HUES64 (cell line): ENCODE measurements around the gene APMAP.
"Not testable (repeated sequence)": the region's sequence is repeated elsewhere in the genome, so short reads cannot be mapped to it uniquely, and the experiment has no call there.

ENCODE experiments used
- H3K27ac ChIP-seq: 2 replicates; pipeline ENCODE4 v1.7.0; 2013; ENCODE audit warnings: low read depth, low read length, inconsistent platforms
- H3K27me3 ChIP-seq: 2 replicates; pipeline ENCODE4 v1.6.1; 2013; ENCODE audit warnings: mild to moderate bottlenecking, low read length; ENCODE audit not compliant: insufficient read depth
- H3K36me3 ChIP-seq: 2 replicates; pipeline ENCODE4 v1.6.1; 2013; ENCODE audit warnings: mild to moderate bottlenecking, low read length; ENCODE audit not compliant: insufficient read depth
- H3K4me1 ChIP-seq: 2 replicates; pipeline ENCODE4 v1.6.1; 2013; ENCODE audit warnings: mild to moderate bottlenecking, low read length, moderate library complexity; ENCODE audit not compliant: insufficient read depth
- H3K4me3 ChIP-seq: 2 replicates; pipeline ENCODE4 v1.5.1; 2013; ENCODE audit warnings: mild to moderate bottlenecking, low read length, moderate library complexity
- H3K9ac ChIP-seq: 2 replicates; pipeline ENCODE4 v1.6.1; 2013; ENCODE audit warnings: mild to moderate bottlenecking, low read depth, low read length
- H3K9me3 ChIP-seq: 2 replicates; pipeline ENCODE4 v1.6.1; 2013; ENCODE audit warnings: low read depth, low read length; ENCODE audit not compliant: insufficient read depth
- WGBS: fragments of 150-250, 120-280 bp; methylation state at CpG from one replicate; pipeline ENCODE4 v1.1.7; 2013; ENCODE audit warnings: missing lambda C conversion rate; 5-methylcytosine and 5-hydroxymethylcytosine counted together

Gene APMAP

DNA sequence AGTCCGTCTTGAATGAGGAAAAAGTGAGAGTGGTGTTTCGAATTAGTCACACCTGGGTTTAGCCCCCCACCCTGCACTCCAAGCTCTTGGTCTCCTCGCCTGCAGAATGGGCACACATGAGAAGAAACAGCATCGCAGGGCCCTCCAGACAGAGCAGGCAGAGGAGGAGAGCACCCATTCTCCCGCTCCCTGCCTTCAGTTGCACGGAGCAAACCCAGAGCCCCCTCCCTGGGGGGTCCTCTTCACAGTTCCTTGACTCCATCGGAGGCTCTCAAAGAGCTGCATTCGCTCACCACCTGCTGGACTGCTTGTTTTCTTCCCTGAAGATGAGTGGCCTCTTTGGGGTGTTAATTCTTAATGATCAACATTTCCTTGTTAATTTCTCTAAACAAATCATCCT, 38.4 kb downstream of the APMAP start:
- peaks cover 5% of the 10 kb centered on the region; the same call in 1 of the 2 replicates for H3K4me1 ChIP-seq
- WGBS = 72% methylated on average over 8 of the region's 8 CpGs
- H3K9ac ChIP-seq = no peak overlapping the region
- H3K9me3 ChIP-seq = no peaks in the 10 kb centered on the region
- no peak overlapping the region for H3K4me3 ChIP-seq
- peaks cover 14% of the 10 kb centered on the region; the same call in 1 of the 2 replicates for H3K36me3 ChIP-seq
- H3K27me3 ChIP-seq = no peaks in the 10 kb centered on the region
- H3K27ac ChIP-seq = no peak overlapping the region

GRCh38 chr20:24953621-24954133, 38.9 kb downstream of the APMAP start:
- Histone ChIP-seq H3K9me3 (no peaks in the 10 kb centered on the region), H3K27ac (no peak overlapping the region), H3K9ac (no peak overlapping the region), H3K27me3 (no peaks in the 10 kb centered on the region), H3K4me3 (no peak overlapping the region), H3K4me1 (peaks cover 5% of the 10 kb centered on the region; the same call in 1 of the 2 replicates), H3K36me3 (peaks cover 9% of the 10 kb centered on the region; the same call in 1 of the 2 replicates)
- 89% methylated on average over 16 of the region's 16 CpGs for WGBS

GRCh38 chr20:24953209-24953575, 39.4 kb downstream of the APMAP start:
- Histone ChIP-seq H3K4me1 (peaks cover 5% of the 10 kb centered on the region; the same call in 1 of the 2 replicates), H3K9ac (no peak overlapping the region), H3K36me3 (peaks cover 5% of the 10 kb centered on the region; the same call in 1 of the 2 replicates), H3K27me3 (no peaks in the 10 kb centered on the region), H3K9me3 (no peaks in the 10 kb centered on the region), H3K27ac (no peak overlapping the region), H3K4me3 (no peak overlapping the region)
- WGBS = 93% methylated on average over 8 of the region's 8 CpGs

- no peak overlapping the region for H3K27ac ChIP-seq
- H3K27me3 ChIP-seq = no peaks in the 10 kb centered on the region
- H3K9ac ChIP-seq = no peak overlapping the region
- no peak overlapping the region for H3K4me3 ChIP-seq
- H3K36me3 ChIP-seq = no peaks in the 10 kb centered on the region
- WGBS = 91% methylated on average over 12 of the region's 12 CpGs
- no peaks in the 10 kb centered on the region for H3K9me3 ChIP-seq
- H3K4me1 ChIP-seq = peaks cover 5% of the 10 kb centered on the region; the same call in 1 of the 2 replicates
Measured at GRCh38 chr20:24952376-24953208, 40.0 kb downstream of the APMAP start.

DNA sequence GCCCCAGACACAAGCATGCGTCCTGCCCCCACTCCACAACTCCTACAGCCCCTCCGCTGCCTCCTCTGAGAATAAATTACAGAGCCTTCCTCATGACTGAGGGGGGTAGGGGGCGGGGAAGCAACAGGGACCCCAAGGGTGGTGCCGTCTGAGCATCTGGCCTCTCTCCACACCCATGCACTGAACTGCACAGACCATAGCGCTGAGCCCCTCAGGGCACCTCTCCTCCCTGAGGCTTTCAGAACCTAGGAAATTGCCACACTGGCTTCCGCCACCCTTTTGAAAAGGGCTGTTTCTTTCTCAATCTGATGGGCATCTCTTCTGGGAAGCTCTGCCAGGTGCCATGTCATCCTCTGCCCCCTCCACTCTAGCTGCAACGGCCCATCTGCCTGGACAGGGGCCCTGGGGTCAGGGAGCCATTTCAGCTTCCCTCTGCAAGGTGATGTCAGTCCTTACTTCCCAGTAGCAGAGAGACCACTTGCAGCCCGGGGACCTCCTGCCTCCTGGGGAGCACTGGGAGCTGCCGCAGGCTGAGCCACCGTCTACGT, 40.9 kb downstream of the APMAP start:
- WGBS = 82% methylated on average over 11 of the region's 11 CpGs
- Histone ChIP-seq H3K9me3 (no peaks in the 10 kb centered on the region), H3K4me3 (no peak overlapping the region), H3K9ac (no peak overlapping the region), H3K27me3 (no peaks in the 10 kb centered on the region), H3K27ac (no peak overlapping the region), H3K4me1 (peaks cover 5% of the 10 kb centered on the region; the same call in 1 of the 2 replicates), H3K36me3 (no peaks in the 10 kb centered on the region)

GRCh38 chr20:24950836-24951525, 41.6 kb downstream of the APMAP start:
- 91% methylated on average over 16 of the region's 16 CpGs for WGBS
- Histone ChIP-seq H3K9ac (no peak overlapping the region), H3K4me3 (no peak overlapping the region), H3K27me3 (no peaks in the 10 kb centered on the region), H3K36me3 (no peaks in the 10 kb centered on the region), H3K4me1 (peaks cover 5% of the 10 kb centered on the region; the same call in 1 of the 2 replicates), H3K9me3 (no peaks in the 10 kb centered on the region), H3K27ac (no peak overlapping the region)

- no peaks in the 10 kb centered on the region for H3K9me3 ChIP-seq
- H3K27ac ChIP-seq = no peak overlapping the region
- peaks cover 5% of the 10 kb centered on the region; the same call in 1 of the 2 replicates for H3K4me1 ChIP-seq
- H3K9ac ChIP-seq = no peak overlapping the region
- no peak overlapping the region for H3K4me3 ChIP-seq
- 84% methylated on average over 12 of the region's 12 CpGs for WGBS
- no peaks in the 10 kb centered on the region for H3K27me3 ChIP-seq
- H3K36me3 ChIP-seq = no peaks in the 10 kb centered on the region
Measured at GRCh38 chr20:24950128-24950835, 42.3 kb downstream of the APMAP start.

- Histone ChIP-seq H3K4me3 (no peak overlapping the region), H3K9ac (no peak overlapping the region), H3K27me3 (no peaks in the 10 kb centered on the region), H3K9me3 (no peaks in the 10 kb centered on the region), H3K36me3 (no peaks in the 10 kb centered on the region), H3K4me1 (peaks cover 5% of the 10 kb centered on the region; the same call in 1 of the 2 replicates), H3K27ac (no peak overlapping the region)
- 66% methylated on average over 6 of the region's 6 CpGs for WGBS
Measured at GRCh38 chr20:24949756-24950127, 42.8 kb downstream of the APMAP start.

DNA sequence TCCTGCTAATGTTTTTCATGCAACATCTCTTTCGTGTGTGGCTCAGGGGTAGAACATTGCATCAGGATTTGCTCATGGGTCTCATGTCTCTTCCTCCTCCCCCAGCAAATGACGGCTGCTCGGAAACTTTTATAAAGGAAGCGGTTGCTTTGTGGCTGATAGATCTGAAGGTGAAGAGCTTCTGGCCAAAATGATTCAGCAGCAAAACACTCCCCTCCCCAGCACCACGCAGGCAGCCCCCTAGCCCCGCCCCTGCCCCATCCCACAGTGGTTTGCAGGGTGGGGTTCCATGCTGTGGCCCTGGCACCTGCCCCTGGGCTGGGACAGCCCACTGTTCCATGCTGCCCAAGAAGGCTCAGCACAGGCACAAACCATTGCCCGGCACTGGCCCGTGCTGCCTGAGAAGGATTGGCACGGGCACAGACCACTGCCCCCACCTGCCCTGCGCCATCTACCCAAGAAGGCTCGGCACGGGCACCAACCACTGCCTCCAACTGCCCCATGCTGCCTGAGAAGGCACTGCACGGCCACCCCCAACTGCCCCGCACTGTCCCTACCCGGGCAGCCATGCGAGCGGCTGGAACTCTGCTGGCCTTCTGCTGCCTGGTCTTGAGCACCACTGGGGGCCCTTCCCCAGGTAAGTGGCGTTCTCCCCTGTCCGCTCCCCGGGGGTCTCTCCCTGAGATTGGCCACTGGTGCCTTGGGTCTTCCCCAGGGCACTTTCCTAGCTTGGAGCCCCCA, 43.4 kb downstream of the APMAP start, which contains the start of gene CST7:
Gene CST7, plus strand, starts transcription at position 331 of the 741 bp plus-strand sequence. Its CDS starts 237 bp downstream, at position 568.
- Histone ChIP-seq H3K27me3 (no peaks in the 10 kb centered on the region), H3K36me3 (no peaks in the 10 kb centered on the region), H3K27ac (no peak within 1 kb of the TSS), H3K9ac (no peak within 1 kb of the TSS), H3K9me3 (no peaks in the 10 kb centered on the region), H3K4me3 (no peak within 1 kb of the TSS), H3K4me1 (peaks cover 4% of the 10 kb centered on the region; the same call in 1 of the 2 replicates)
- WGBS = 88% methylated on average over 17 of the region's 20 CpGs

- 92% methylated on average over 2 of the region's 4 CpGs for WGBS
Measured at GRCh38 chr20:24948396-24948938, 44.1 kb downstream of the APMAP start.

More at GRCh38 chr20:24948396-24948938, 44.1 kb downstream of the APMAP start:
- H3K36me3 ChIP-seq, H3K27ac ChIP-seq, H3K27me3 ChIP-seq, H3K4me3 ChIP-seq, H3K9ac ChIP-seq, H3K9me3 ChIP-seq, H3K4me1 ChIP-seq: not testable (repeated sequence)
